Kidney epithelial cell (primary cell): Measurements from ENCODE around the gene ECE1. TPM values are rescaled to one million over a fixed set of nuclear protein-coding genes. Genes with fewer than 3 reads are reported as not detected.
"Not testable (repeated sequence)": the region's sequence is repeated elsewhere in the genome, so short reads cannot be mapped to it uniquely, and the experiment has no call there.

ENCODE experiments used
- DNase-seq: peaks from one replicate; pipeline ENCODE4 v3.0.0-alpha.2; 2010; ENCODE audit warnings: low read depth
- H3K27me3 ChIP-seq: 2 replicates; pipeline ENCODE4 v1.6.0; 2011; ENCODE audit warnings: low read length; ENCODE audit not compliant: control insufficient read depth, insufficient read depth
- H3K36me3 ChIP-seq: 2 replicates; pipeline ENCODE4 v1.5.1; 2011; ENCODE audit warnings: low read length; ENCODE audit not compliant: control insufficient read depth, insufficient read depth
- H3K4me3 ChIP-seq: 2 replicates; pipeline ENCODE4 v1.5.1; 2011; ENCODE audit warnings: low read depth, mild to moderate bottlenecking, control low read depth, low read length
- CTCF ChIP-seq: IDR thresholded peaks from 2 replicates; pipeline ENCODE4 v1.5.1; 2011; ENCODE audit warnings: mild to moderate bottlenecking, moderate library complexity, low read length, control low read depth, inconsistent platforms; ENCODE audit not compliant: insufficient read depth, poor library complexity, severe bottlenecking
- total RNA-seq: library from RNA; depleted of rRNA; stranded (reverse); fragments of >200 nt; gene quantifications from 2 replicates; pipeline ENCODE4 v1.2.3, GENCODE V29; 2015

ECE1 gene
- total RNA-seq, 1 donor from 2014 or later: 181 TPM

DNA sequence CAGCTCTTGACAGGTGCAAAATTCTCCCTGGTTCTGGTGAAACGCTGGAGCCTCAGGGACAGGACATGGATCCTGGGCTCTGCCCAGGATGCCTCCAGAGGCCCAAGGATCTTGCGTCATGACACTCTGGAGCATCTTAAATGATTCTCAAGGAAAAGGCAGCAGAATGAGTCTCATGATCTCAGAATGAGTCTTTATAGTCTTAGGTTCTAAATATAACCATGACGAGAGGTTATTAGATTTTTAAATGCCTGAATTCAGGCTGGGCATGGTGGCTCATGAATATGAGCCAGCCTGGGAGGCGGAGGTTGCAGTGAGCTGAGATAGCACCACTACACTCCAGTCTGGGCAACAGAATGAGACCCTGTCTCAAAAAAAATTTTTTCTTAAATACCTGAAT is 55.5 kb downstream of the ECE1 start:
- Histone ChIP-seq H3K4me3 (no peak overlapping the region), H3K27me3 (no peaks in the 10 kb centered on the region), H3K36me3 (no peaks in the 10 kb centered on the region)
- TF ChIP-seq CTCF: no peak
- DNase-seq: no peak

DNA sequence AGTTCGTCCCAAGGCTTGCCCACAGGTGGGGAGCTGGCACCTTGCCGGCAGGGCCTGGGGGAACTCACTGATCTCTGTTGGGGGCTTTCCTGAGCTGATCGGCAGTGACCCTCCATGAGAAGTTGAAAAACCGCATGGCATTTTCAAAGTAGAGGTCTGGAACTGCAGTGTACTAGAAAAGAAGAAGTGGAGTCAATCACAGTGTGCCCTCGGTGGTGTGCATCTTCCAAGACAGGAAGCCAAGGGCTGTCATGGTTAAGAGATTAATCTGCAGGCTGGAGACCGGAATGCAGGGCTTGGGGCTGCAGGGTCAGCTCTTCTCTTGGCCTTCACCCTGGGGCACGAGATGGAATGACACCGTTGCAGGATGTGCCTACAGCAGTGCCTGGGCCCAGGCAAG is 56.8 kb downstream of the ECE1 start:
- DNase-seq: no peak
- TF ChIP-seq CTCF: no peak
- Histone ChIP-seq H3K36me3 (no peaks in the 10 kb centered on the region), H3K4me3 (no peak overlapping the region), H3K27me3 (no peaks in the 10 kb centered on the region)

DNA sequence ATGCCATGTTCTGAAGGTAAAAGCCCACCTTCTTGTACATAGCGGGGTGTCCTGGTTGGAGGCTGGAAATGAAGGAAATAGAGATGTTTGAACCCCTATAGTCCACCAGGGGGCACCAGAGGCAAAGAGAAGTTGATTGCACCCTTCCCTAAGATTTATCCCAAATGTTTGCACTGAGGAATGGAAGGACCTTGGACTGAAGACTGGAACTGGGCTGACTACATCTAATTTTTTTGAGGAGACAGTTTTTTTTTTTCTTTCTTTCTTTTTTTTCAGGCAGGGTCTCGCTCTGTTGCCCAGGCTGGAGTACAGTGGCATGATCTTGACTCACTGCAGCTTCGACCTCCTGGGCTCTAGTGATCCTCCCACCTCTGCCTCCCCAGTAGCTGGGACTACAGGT is 58.2 kb downstream of the ECE1 start:
- Histone ChIP-seq H3K27me3 (no peaks in the 10 kb centered on the region), H3K36me3 (no peaks in the 10 kb centered on the region), H3K4me3 (no peak overlapping the region)
- TF ChIP-seq CTCF: peak; percentile 71
- DNase-seq: no peak

- Histone ChIP-seq H3K4me3 (no peak overlapping the region), H3K27me3 (no peaks in the 10 kb centered on the region), H3K36me3 (peaks cover 2% of the 10 kb centered on the region)
- no peak for DNase-seq
- TF ChIP-seq CTCF: no peak
These were observed 60.8 kb downstream of the ECE1 start for GRCh38 chr1:21229246-21230000.

GRCh38 chr1:21228224-21228623 is 62.0 kb downstream of the ECE1 start:
- not testable (repeated sequence) for DNase-seq, H3K36me3 ChIP-seq

GRCh38 chr1:21225065-21225464 is 65.2 kb downstream of the ECE1 start:
- TF ChIP-seq CTCF: no peak
- H3K36me3 ChIP-seq: peaks cover 2% of the 10 kb centered on the region
- DNase-seq: no peak
- no peak overlapping the region for H3K4me3 ChIP-seq
- H3K27me3 ChIP-seq: no peaks in the 10 kb centered on the region

More at GRCh38 chr1:21228224-21228623, 62.0 kb downstream of the ECE1 start:
- not testable (repeated sequence) for H3K27me3 ChIP-seq, H3K4me3 ChIP-seq
